ENCODE measurements around the gene OGFOD3.
"Not testable (repeated sequence)": the region's sequence is repeated elsewhere in the genome, so short reads cannot be mapped to it uniquely, and the experiment has no call there.

OGFOD3 gene

GRCh38 chr17:82433560-82434215 is 15.3 kb upstream of the OGFOD3 start:
- DNase-seq (ENCODE audit: low read depth in 3 of 3): no peak

GRCh38 chr17:82432017-82432416 is 13.6 kb upstream of the OGFOD3 start:
- DNase-seq (ENCODE audit: low read depth in 3 of 3): no peak

- DNase-seq (ENCODE audit: low read depth in 3 of 3): no peak
Measured at GRCh38 chr17:82429824-82430223, 11.4 kb upstream of the OGFOD3 start.

DNA sequence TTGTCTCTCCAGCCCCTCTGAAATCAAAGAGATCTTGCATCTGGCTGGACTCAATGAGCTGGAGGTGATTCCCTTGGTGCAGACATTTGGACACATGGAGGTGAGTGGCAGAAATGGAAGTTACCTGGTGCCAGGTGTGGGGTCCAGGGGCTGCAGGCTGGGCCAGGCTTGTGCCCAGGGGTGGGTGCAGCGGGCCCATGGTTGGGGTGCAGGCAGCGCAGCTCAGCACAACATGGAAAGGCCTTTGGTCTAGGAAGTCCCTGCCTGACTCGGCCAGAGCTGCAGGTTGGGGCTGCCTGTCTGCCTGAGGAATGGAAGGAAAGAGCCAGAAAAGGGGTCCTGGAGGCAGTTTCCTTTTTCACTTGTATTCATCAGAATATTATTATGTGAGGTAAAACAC is 10.2 kb upstream of the OGFOD3 start:
- DNase-seq (ENCODE audit: low read depth in 3 of 3): no peak

DNA sequence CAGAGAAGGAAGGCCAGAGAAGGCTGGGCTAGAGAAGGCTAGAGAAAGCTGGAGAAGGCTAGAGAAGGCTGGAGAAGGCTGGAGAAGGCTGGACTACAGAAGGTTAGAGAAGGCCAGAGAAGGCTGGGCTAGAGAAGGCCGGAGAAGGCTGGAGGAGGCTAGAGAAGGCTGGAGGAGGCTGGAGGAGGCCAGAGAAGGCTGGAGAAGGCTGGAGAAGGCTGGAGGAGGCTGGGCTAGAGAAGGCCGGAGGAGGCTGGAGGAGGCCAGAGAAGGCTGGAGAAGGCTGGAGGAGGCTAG is 6.4 kb upstream of the OGFOD3 start:
- no peak for DNase-seq (ENCODE audit: low read depth in 3 of 3)

GRCh38 chr17:82424001-82424862 is 5.8 kb upstream of the OGFOD3 start:
- peak in 1 of 3 experiments; percentile 18 for DNase-seq (ENCODE audit: low read depth in 3 of 3)

- no peak for DNase-seq (ENCODE audit: low read depth in 3 of 3)
Measured at GRCh38 chr17:82419540-82419939, 1.2 kb upstream of the OGFOD3 start.

GRCh38 chr17:82416771-82417170 is 1.6 kb downstream of the OGFOD3 start:
- DNase-seq (ENCODE audit: low read depth in 3 of 3): no peak

GRCh38 chr17:82416264-82416663 is 2.1 kb downstream of the OGFOD3 start:
- no peak for DNase-seq (ENCODE audit: low read depth in 3 of 3)

DNA sequence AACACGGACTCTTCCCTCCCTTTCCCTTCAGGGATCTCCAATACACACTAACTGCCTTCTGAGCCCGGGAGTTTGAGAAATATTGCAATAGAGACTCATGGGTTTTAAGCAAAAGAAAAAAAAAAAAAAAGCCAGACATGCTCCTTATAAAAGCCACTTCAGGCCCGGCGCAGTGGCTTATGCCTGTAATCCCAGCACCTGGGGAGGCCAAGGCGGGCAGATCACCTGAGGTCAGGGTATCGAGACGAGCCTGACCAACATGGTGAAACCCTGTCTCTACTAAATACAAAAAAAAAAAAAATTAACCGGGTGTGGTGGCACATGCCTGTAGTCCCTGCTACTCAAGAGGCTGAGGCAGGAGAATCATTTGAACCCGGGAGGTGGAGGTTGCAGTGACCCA is 2.6 kb downstream of the OGFOD3 start:
- DNase-seq (ENCODE audit: low read depth in 3 of 3): no peak

DNA sequence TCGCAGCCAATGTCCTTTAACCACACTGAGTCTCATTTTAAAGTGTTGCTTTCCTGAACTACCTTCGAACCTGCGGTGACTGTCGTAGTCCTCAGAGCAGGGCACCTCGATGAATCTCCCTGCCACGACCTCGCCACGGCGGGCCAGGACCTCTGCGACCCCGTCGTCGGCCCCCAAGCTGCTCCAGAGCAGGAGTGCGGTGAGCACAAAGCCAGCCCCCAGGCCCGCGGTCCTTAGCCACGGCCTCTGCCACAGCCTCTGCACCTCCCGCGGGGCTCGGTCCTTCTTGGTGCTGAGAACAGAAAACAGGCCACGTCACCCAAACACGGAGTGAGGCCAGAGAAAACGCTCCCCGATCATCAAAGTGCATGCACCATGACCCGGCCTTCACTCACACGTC is 3.0 kb downstream of the OGFOD3 start:
- DNase-seq (ENCODE audit: low read depth in 3 of 3): no peak

- DNase-seq (ENCODE audit: low read depth in 3 of 3): peak; percentile 52 to 64 (median 52)
Measured at GRCh38 chr17:82414548-82415281, 3.7 kb downstream of the OGFOD3 start.

- DNase-seq (ENCODE audit: low read depth in 3 of 3): no peak
Measured at GRCh38 chr17:82412535-82413520, 5.6 kb downstream of the OGFOD3 start.

DNA sequence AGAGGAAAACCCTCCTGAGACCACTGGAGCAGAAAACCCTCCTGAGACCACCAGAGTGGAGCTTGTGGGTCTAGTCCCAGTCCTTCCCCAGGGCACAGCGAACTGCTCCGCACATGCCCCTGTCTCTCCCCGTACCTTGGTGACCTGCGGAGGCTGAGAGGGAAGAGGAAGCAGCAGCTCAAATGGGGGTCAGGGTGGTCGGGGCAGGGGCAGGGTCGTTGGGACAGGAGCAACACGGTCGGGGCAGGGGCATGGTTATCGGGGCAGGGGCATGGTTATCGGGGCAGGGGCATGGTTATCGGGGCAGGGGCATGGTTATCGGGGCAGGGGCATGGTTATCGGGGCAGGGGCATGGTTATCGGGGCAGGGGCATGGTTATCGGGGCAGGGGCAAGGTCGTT is 6.3 kb downstream of the OGFOD3 start:
- not testable (repeated sequence) for DNase-seq (ENCODE audit: low read depth in 3 of 3)

- DNase-seq (ENCODE audit: low read depth in 3 of 3): no peak
Measured at GRCh38 chr17:82411396-82412053, 6.9 kb downstream of the OGFOD3 start.

- no peak for DNase-seq (ENCODE audit: low read depth in 3 of 3)
Measured at GRCh38 chr17:82410014-82410716, 8.2 kb downstream of the OGFOD3 start.

DNA sequence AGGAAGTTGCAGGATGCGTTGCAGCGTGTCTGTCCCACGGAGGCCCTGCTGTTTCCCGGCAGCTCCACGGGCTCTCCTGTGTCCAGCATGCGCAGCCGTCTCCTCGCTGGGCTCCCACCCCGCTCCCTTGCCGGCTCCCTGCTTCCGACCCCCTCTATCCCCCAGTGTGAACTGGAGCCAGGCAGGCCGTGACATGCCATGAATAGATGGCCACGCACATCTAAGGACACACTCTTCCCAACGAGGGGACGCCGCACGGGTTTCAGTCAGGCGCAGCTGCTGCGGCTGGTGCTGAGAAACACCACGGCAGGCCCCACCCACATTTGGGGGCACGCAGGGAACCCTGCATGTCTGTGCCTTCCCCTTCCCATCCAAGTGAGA is 9.5 kb downstream of the OGFOD3 start:
- no peak for DNase-seq (ENCODE audit: low read depth in 3 of 3)

GRCh38 chr17:82408288-82408937 is 10.0 kb downstream of the OGFOD3 start:
- DNase-seq (ENCODE audit: low read depth in 3 of 3): no peak

DNA sequence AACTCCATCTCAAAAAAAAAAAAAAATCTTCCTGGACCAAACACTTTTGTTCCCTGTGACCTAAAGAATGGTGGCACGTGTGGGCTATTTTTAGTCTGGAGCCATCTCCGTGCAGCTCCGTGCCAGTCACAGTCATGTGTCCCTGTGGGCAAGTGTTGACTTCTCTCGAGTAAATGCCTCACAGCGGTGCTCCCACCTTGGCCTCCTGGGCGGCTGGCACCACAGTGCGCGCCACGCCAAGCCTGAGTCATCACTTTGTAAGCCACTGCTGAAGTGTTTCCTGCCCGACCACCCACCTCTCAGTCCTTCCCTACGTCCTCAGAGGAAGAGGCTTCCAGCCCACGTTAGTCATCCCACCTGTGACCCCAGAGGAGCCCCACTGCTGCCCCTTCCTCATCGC is 11.1 kb downstream of the OGFOD3 start:
- no peak for DNase-seq (ENCODE audit: low read depth in 3 of 3)

- no peak for DNase-seq (ENCODE audit: low read depth in 3 of 3)
Measured at GRCh38 chr17:82406131-82406671, 12.2 kb downstream of the OGFOD3 start.
